OCI-LY1 (cell line): ENCODE data around the gene MARCHF11.

Experiments
- H2AFZ ChIP-seq: fragments of 200-600 bp; sonication (generic), shearing (Covaris generic); 2 replicates; pipeline ENCODE4 v1.6.0; 2014; ENCODE audit warnings: antibody characterized with exemption, mild to moderate bottlenecking, low read length
- H3F3A ChIP-seq: fragments of 200-600 bp; sonication (generic), shearing (Covaris generic); 2 replicates; pipeline ENCODE4 v1.6.0; 2014; ENCODE audit warnings: mild to moderate bottlenecking, antibody characterized with exemption, low read length, moderate library complexity; ENCODE audit not compliant: insufficient read depth
- H3K27ac ChIP-seq: fragments of 200-600 bp; sonication (generic); 2 replicates; pipeline ENCODE4 v1.5.1; 2014; ENCODE audit warnings: low read length, mixed run types, mild to moderate bottlenecking, low read depth; ENCODE audit not compliant: poor library complexity, severe bottlenecking
- H3K27me3 ChIP-seq: fragments of 200-600 bp; sonication (generic); 2 replicates; pipeline ENCODE4 v1.6.0; 2014; ENCODE audit warnings: antibody characterized with exemption, mild to moderate bottlenecking, low read length, moderate library complexity; ENCODE audit not compliant: insufficient read depth
- H3K36me3 ChIP-seq: fragments of 200-600 bp; sonication (generic); 2 replicates; pipeline ENCODE4 v1.6.1; 2014; ENCODE audit warnings: mild to moderate bottlenecking, antibody characterized with exemption, low read length, moderate library complexity, mixed read lengths; ENCODE audit not compliant: insufficient read depth
- H3K4me1 ChIP-seq: fragments of 200-600 bp; sonication (generic); 2 replicates; pipeline ENCODE4 v1.5.1; 2014; ENCODE audit warnings: mild to moderate bottlenecking, low read length, moderate library complexity; ENCODE audit not compliant: insufficient read depth, severe bottlenecking
- H3K4me2 ChIP-seq: fragments of 200-600 bp; sonication (generic), shearing (Covaris generic); 2 replicates; pipeline ENCODE4 v1.6.1; 2014; ENCODE audit warnings: low read length
- H3K4me3 ChIP-seq: fragments of 200-600 bp; sonication (generic); 2 replicates; pipeline ENCODE4 v1.5.1; 2014; ENCODE audit warnings: low read length, low read depth, mild to moderate bottlenecking, mixed read lengths; ENCODE audit not compliant: poor library complexity, severe bottlenecking
- H3K79me2 ChIP-seq: fragments of 200-600 bp; shearing (Covaris generic); 2 replicates; pipeline ENCODE4 v1.6.1; 2016; ENCODE audit warnings: mixed run types, low read length, mixed read lengths; ENCODE audit not compliant: insufficient read depth
- H3K9ac ChIP-seq: fragments of 200-600 bp; sonication (generic), shearing (Covaris generic); 2 replicates; pipeline ENCODE4 v1.6.1; 2014; ENCODE audit warnings: mild to moderate bottlenecking, low read length, mixed read lengths
- H3K9me2 ChIP-seq: fragments of 200-600 bp; sonication (generic), shearing (Covaris generic); 2 replicates; pipeline ENCODE4 v1.6.1; 2014; ENCODE audit warnings: low read depth, mild to moderate bottlenecking, low read length, mixed read lengths
- H3K9me3 ChIP-seq: fragments of 200-600 bp; shearing (Covaris generic); 2 replicates; pipeline ENCODE4 v1.6.1; 2014; ENCODE audit warnings: low read length, mixed read lengths
- H4K20me1 ChIP-seq: fragments of 200-600 bp; sonication (generic), shearing (Covaris generic); 2 replicates; pipeline ENCODE4 v1.6.0; 2016; ENCODE audit warnings: mild to moderate bottlenecking, low read length; ENCODE audit not compliant: insufficient read depth
- CTCF ChIP-seq: fragments of 200-600 bp; sonication (generic), shearing (Covaris generic); IDR thresholded peaks from 2 replicates; pipeline ENCODE4 v1.5.1; 2017; ENCODE audit warnings: mild to moderate bottlenecking, antibody characterized with exemption, low read length, moderate library complexity, mixed read lengths
- EZH2 ChIP-seq: fragments of 200-600 bp; sonication (generic), shearing (Covaris generic); IDR thresholded peaks from 2 replicates; pipeline ENCODE4 v1.8.0; 2017; ENCODE audit warnings: borderline replicate concordance, mixed run types, mild to moderate bottlenecking, antibody characterized with exemption, low read length, moderate library complexity, mixed read lengths

Gene MARCHF11

DNA sequence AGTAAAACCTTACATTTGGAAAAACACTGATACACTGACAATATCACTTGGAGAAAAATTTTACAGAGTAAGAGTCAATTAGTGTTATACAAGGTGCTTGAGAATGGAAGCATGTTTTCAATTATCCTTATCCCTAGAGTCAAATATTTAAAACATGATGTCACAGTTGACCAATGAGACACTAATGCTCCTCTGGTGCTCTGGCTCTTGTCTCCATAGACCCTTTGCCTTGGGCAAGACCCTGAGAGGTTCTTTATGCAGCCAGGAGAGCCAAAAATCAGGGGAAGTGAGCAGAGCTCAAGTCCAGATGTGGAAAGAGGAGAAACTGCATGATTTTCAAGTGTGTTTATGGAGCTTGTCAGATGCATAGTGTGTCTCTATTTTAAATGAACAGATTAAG, 153.9 kb downstream of the MARCHF11 start:
- H3K27ac ChIP-seq: no peak overlapping the region
- TF ChIP-seq EZH2: no peak
- TF ChIP-seq CTCF: no peak
- no peaks in the 10 kb centered on the region for H3K9me2 ChIP-seq
- no peaks in the 10 kb centered on the region for H3K36me3 ChIP-seq
- H3K4me2 ChIP-seq: no peak overlapping the region
- no peaks in the 10 kb centered on the region for H3K79me2 ChIP-seq
- no peaks in the 10 kb centered on the region for H3K9me3 ChIP-seq
- H3K4me3 ChIP-seq: no peak overlapping the region
- H3K4me1 ChIP-seq: no peaks in the 10 kb centered on the region
- H3K27me3 ChIP-seq: no peaks in the 10 kb centered on the region
- no peaks in the 10 kb centered on the region for H4K20me1 ChIP-seq
- no peaks in the 10 kb centered on the region for H3F3A ChIP-seq
- no peak overlapping the region for H3K9ac ChIP-seq
- H2AFZ ChIP-seq: no peak overlapping the region

GRCh38 chr5:16018970-16019369, 160.6 kb downstream of the MARCHF11 start:
- TF ChIP-seq CTCF (no peak), EZH2 (no peak)
- Histone ChIP-seq H3F3A (no peaks in the 10 kb centered on the region), H3K4me2 (no peak overlapping the region), H3K36me3 (no peaks in the 10 kb centered on the region), H3K79me2 (no peaks in the 10 kb centered on the region), H3K4me1 (no peaks in the 10 kb centered on the region), H3K4me3 (no peak overlapping the region), H3K9me2 (no peaks in the 10 kb centered on the region), H3K9ac (no peak overlapping the region), H3K9me3 (no peaks in the 10 kb centered on the region), H4K20me1 (no peaks in the 10 kb centered on the region), H3K27ac (no peak overlapping the region), H2AFZ (no peak overlapping the region), H3K27me3 (no peaks in the 10 kb centered on the region)

GRCh38 chr5:16017720-16018119, 161.9 kb downstream of the MARCHF11 start:
- Histone ChIP-seq H3K79me2 (no peaks in the 10 kb centered on the region), H3K9me2 (no peaks in the 10 kb centered on the region), H3K27ac (no peak overlapping the region), H3K4me2 (no peak overlapping the region), H3K27me3 (no peaks in the 10 kb centered on the region), H3K9me3 (no peaks in the 10 kb centered on the region), H3K4me1 (no peaks in the 10 kb centered on the region), H2AFZ (no peak overlapping the region), H4K20me1 (no peaks in the 10 kb centered on the region), H3K36me3 (no peaks in the 10 kb centered on the region), H3K4me3 (no peak overlapping the region), H3K9ac (no peak overlapping the region), H3F3A (no peaks in the 10 kb centered on the region)
- TF ChIP-seq EZH2 (no peak), CTCF (no peak)
